GM23338 (cell line): ENCODE data around the gene PKNOX2. TPM values are rescaled to one million over a fixed set of nuclear protein-coding genes. Genes with fewer than 3 reads are reported as not detected.

ENCODE experiments used
- ATAC-seq: fragments of 200-7000 bp; cut with Tn5 transposase; 3 replicates; pipeline ENCODE4 v1.9.1; 2020
- DNase-seq: peaks from one replicate; pipeline ENCODE4 v3.0.0-alpha.2; 2015; ENCODE audit warnings: low spot score
- H2AFZ ChIP-seq: fragments of 200-600 bp; sonication (generic); 2 replicates; pipeline ENCODE4 v1.8.0; 2016; ENCODE audit warnings: antibody characterized with exemption, mild to moderate bottlenecking, moderate library complexity
- H3F3A ChIP-seq: fragments of 200-600 bp; sonication (generic); replicated peaks from 2 replicates; pipeline ENCODE4 v1.8.0; 2017; ENCODE audit warnings: antibody characterized with exemption, mixed run types, low read depth
- H3K27ac ChIP-seq: fragments of 200-600 bp; sonication (generic); 2 replicates; pipeline ENCODE4 v1.6.1; 2016; ENCODE audit warnings: low read depth
- H3K27me3 ChIP-seq: fragments of 200-600 bp; sonication (generic); 2 replicates; pipeline ENCODE4 v1.8.0; 2016; ENCODE audit warnings: mild to moderate bottlenecking, mixed run types, moderate library complexity; ENCODE audit not compliant: insufficient read depth
- H3K36me3 ChIP-seq: fragments of 200-600 bp; sonication (generic); 2 replicates; pipeline ENCODE4 v1.8.0; 2016; ENCODE audit warnings: mild to moderate bottlenecking; ENCODE audit not compliant: insufficient read depth
- H3K4me1 ChIP-seq: fragments of 200-600 bp; sonication (generic); 2 replicates; pipeline ENCODE4 v1.8.0; 2016; ENCODE audit warnings: mild to moderate bottlenecking, moderate library complexity; ENCODE audit not compliant: insufficient read depth
- H3K4me2 ChIP-seq: fragments of 200-600 bp; sonication (generic); 2 replicates; pipeline ENCODE4 v1.7.1; 2017; ENCODE audit warnings: mixed run types
- H3K4me3 ChIP-seq: fragments of 200-600 bp; sonication (generic); 2 replicates; pipeline ENCODE4 v1.6.1; 2016; ENCODE audit warnings: mixed run types
- H3K79me2 ChIP-seq: fragments of 200-600 bp; sonication (generic); replicated peaks from 2 replicates; pipeline ENCODE4 v1.8.0; 2017; ENCODE audit warnings: mild to moderate bottlenecking; ENCODE audit not compliant: insufficient read depth
- H3K9me2 ChIP-seq: fragments of 200-600 bp; sonication (generic); 2 replicates; pipeline ENCODE4 v1.8.0; 2017; ENCODE audit not compliant: insufficient read depth
- H4K20me1 ChIP-seq: fragments of 200-600 bp; sonication (generic); replicated peaks from 2 replicates; pipeline ENCODE4 v1.8.0; 2017; ENCODE audit warnings: mild to moderate bottlenecking; ENCODE audit not compliant: insufficient read depth
- H3K27ac Mint-ChIP-seq: 2 replicates; pipeline ENCODE4 v1.8.0; 2020; ENCODE audit warnings: inconsistent platforms, mild to moderate bottlenecking, moderate library complexity, mixed read lengths
- H3K27me3 Mint-ChIP-seq: 3 replicates; pipeline ENCODE4 v1.8.0; 2022; ENCODE audit warnings: low read depth, mild to moderate bottlenecking, moderate library complexity, mixed read lengths, inconsistent platforms; ENCODE audit not compliant: insufficient read depth, poor library complexity
- H3K36me3 Mint-ChIP-seq: 3 replicates; pipeline ENCODE4 v1.8.0; 2021; ENCODE audit warnings: low read depth, mild to moderate bottlenecking, inconsistent platforms, moderate library complexity, mixed read lengths
- H3K4me1 Mint-ChIP-seq: 3 replicates; pipeline ENCODE4 v1.8.0; 2020; ENCODE audit warnings: mild to moderate bottlenecking, inconsistent platforms, mixed read lengths
- H3K4me3 Mint-ChIP-seq: 3 replicates; pipeline ENCODE4 v1.8.0; 2021; ENCODE audit warnings: moderate library complexity, mild to moderate bottlenecking, inconsistent platforms, mixed read lengths
- H3K9me3 Mint-ChIP-seq: 3 replicates; pipeline ENCODE4 v1.8.0; 2020; ENCODE audit warnings: moderate library complexity, mild to moderate bottlenecking, inconsistent platforms, mixed read lengths
- CREB1 ChIP-seq: fragments of 250-450 bp; sonication (Bioruptor Pico); IDR thresholded peaks from 2 replicates; pipeline ENCODE4 v1.5.0; 2020; ENCODE audit warnings: low read depth, mild to moderate bottlenecking, moderate library complexity
- EZH2 ChIP-seq: fragments of 200-600 bp; sonication (generic); IDR thresholded peaks from one replicate; pipeline ENCODE4 v1.8.0; 2017; ENCODE audit warnings: antibody characterized with exemption, mild to moderate bottlenecking, low read depth; ENCODE audit not compliant: unreplicated experiment
- EZH2phosphoT487 ChIP-seq: fragments of 200-600 bp; sonication (generic); IDR thresholded peaks from one replicate; pipeline ENCODE4 v1.8.1; 2018; ENCODE audit warnings: antibody characterized with exemption; ENCODE audit not compliant: unreplicated experiment
- JUNB ChIP-seq: IDR thresholded peaks from one replicate; pipeline ENCODE4 v1.6.1; 2016; ENCODE audit warnings: antibody characterized with exemption; ENCODE audit not compliant: unreplicated experiment
- NANOG ChIP-seq: IDR thresholded peaks from 2 replicates; pipeline ENCODE4 v1.6.1; 2016; ENCODE audit warnings: antibody characterized with exemption, borderline replicate concordance
- POLR2AphosphoS5 ChIP-seq: IDR thresholded peaks from 2 replicates; pipeline ENCODE4 v1.6.1; 2016; ENCODE audit warnings: antibody characterized with exemption, low read depth
- STAT1 ChIP-seq: IDR thresholded peaks from one replicate; pipeline ENCODE4 v1.6.1; 2016; ENCODE audit warnings: antibody characterized with exemption; ENCODE audit not compliant: unreplicated experiment
- ZNF114 ChIP-seq: fragments of 250-450 bp; sonication (Bioruptor Pico); IDR thresholded peaks from 2 replicates; pipeline ENCODE4 v1.5.0; 2020; ENCODE audit warnings: mild to moderate bottlenecking, moderate library complexity
- ZNF331 ChIP-seq: fragments of 250-450 bp; sonication (Bioruptor Pico); IDR thresholded peaks from 2 replicates; pipeline ENCODE4 v1.5.0; 2020; ENCODE audit warnings: low read depth, mild to moderate bottlenecking, moderate library complexity
- polyA plus RNA-seq: library from polyadenylated mRNA; unstranded; fragments of >200 nt; fragmentation: Nextera tagmentation; extraction: Ambion mirVana; gene quantifications from 2 replicates; pipeline ENCODE4 v1.2.1, GENCODE V29; 2016
- total RNA-seq: library from RNA; depleted of rRNA; stranded (reverse); fragments of >200 nt; shearing (Covaris generic); gene quantifications from 2 replicates; pipeline ENCODE4 v1.2.3, GENCODE V29; 2014
- TF ChIP-seq, protein P1 (sequence below): IDR thresholded peaks from one replicate; pipeline ENCODE4 v1.6.1; 2018; ENCODE audit warnings: antibody characterized with exemption; ENCODE audit not compliant: unreplicated experiment
- TF ChIP-seq, protein P2 (sequence below): IDR thresholded peaks from 2 replicates; pipeline ENCODE4 v1.6.1; 2016; ENCODE audit warnings: antibody characterized with exemption
- TF ChIP-seq, protein P3 (sequence below), 2 experiments: fragments of 200-600 bp in 1 of 2; sonication (generic) in 1 of 2; conservative IDR thresholded peaks; 2 replicates each; pipeline versions ENCODE4 v1.5.1 to v1.6.1; 2016 to 2017; ENCODE audit warnings: antibody characterized with exemption in 2 of 2, low read depth in 2 of 2, mild to moderate bottlenecking in 2 of 2, moderate library complexity in 1 of 2
- TF ChIP-seq, protein P4 (sequence below): fragments of 250-450 bp; sonication (Bioruptor Pico); IDR thresholded peaks from 2 replicates; pipeline ENCODE4 v1.5.0; 2020; ENCODE audit warnings: mild to moderate bottlenecking, moderate library complexity

Gene PKNOX2
- total and polyA plus RNA-seq, 2 experiments from 2014 or later = 0.42 to 0.83 TPM

DNA sequence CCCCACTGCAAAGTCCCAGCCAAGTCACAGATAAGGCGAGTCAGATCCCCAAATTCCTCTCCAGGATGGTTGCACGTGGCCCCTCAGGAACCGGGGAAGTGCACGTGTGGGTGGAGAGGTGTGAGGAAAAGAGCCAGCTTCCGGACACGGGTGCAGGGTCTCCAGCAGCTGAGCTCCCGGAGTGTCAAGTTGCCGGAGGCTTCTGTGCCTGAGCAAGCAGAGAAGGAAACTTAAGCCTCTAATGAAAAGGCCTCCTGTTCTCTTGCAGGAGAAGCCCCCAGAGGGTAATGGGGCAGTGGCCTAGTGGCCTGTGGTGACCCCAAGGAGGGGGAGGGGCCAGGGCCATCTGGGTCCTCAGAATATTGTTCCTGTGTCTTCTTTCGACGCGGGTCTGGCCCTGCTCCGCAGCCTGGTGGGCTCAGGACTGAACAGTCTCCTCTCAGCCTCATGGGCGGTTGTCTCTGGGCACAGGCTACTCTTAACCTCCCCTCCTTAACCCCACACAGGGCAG is 183.6 kb downstream of the PKNOX2 start:
- no peaks in the 10 kb centered on the region for H3K36me3 Mint-ChIP-seq
- no peak overlapping the region for H2AFZ ChIP-seq
- H3K79me2 ChIP-seq = no peaks in the 10 kb centered on the region
- H3K4me2 ChIP-seq = peak overlapping the region; percentile 1
- H3K27me3 ChIP-seq = peaks cover 9% of the 10 kb centered on the region; the same call in 1 of the 2 replicates
- no peak overlapping the region for H3K4me3 Mint-ChIP-seq
- ATAC-seq = peak; percentile 8
- peak; percentile 26 for DNase-seq
- H3K27ac ChIP-seq = no peak overlapping the region
- H3K27me3 Mint-ChIP-seq = peaks cover 28% of the 10 kb centered on the region
- no peaks in the 10 kb centered on the region for H3K9me2 ChIP-seq
- H3K9me3 Mint-ChIP-seq = no peaks in the 10 kb centered on the region
- H3K4me1 ChIP-seq = peaks cover 26% of the 10 kb centered on the region
- H3F3A ChIP-seq = no peaks in the 10 kb centered on the region
- no peak overlapping the region for H3K4me3 ChIP-seq
- peaks cover 62% of the 10 kb centered on the region for H3K4me1 Mint-ChIP-seq
- no peaks in the 10 kb centered on the region for H3K36me3 ChIP-seq
- H4K20me1 ChIP-seq = no peaks in the 10 kb centered on the region
- no peak overlapping the region for H3K27ac Mint-ChIP-seq
- TF ChIP-seq JUNB (no peak), NANOG (no peak), EZH2 (no peak), ZNF114 (no peak), CREB1 (CRISPR knock-in tag) (no peak), EZH2phosphoT487 (no peak), ZNF331 (CRISPR knock-in tag) (no peak), STAT1 (no peak), POLR2AphosphoS5 (no peak)
- TF ChIP-seq, protein P1, sequence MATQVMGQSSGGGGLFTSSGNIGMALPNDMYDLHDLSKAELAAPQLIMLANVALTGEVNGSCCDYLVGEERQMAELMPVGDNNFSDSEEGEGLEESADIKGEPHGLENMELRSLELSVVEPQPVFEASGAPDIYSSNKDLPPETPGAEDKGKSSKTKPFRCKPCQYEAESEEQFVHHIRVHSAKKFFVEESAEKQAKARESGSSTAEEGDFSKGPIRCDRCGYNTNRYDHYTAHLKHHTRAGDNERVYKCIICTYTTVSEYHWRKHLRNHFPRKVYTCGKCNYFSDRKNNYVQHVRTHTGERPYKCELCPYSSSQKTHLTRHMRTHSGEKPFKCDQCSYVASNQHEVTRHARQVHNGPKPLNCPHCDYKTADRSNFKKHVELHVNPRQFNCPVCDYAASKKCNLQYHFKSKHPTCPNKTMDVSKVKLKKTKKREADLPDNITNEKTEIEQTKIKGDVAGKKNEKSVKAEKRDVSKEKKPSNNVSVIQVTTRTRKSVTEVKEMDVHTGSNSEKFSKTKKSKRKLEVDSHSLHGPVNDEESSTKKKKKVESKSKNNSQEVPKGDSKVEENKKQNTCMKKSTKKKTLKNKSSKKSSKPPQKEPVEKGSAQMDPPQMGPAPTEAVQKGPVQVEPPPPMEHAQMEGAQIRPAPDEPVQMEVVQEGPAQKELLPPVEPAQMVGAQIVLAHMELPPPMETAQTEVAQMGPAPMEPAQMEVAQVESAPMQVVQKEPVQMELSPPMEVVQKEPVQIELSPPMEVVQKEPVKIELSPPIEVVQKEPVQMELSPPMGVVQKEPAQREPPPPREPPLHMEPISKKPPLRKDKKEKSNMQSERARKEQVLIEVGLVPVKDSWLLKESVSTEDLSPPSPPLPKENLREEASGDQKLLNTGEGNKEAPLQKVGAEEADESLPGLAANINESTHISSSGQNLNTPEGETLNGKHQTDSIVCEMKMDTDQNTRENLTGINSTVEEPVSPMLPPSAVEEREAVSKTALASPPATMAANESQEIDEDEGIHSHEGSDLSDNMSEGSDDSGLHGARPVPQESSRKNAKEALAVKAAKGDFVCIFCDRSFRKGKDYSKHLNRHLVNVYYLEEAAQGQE = no peak
- TF ChIP-seq, protein P2, sequence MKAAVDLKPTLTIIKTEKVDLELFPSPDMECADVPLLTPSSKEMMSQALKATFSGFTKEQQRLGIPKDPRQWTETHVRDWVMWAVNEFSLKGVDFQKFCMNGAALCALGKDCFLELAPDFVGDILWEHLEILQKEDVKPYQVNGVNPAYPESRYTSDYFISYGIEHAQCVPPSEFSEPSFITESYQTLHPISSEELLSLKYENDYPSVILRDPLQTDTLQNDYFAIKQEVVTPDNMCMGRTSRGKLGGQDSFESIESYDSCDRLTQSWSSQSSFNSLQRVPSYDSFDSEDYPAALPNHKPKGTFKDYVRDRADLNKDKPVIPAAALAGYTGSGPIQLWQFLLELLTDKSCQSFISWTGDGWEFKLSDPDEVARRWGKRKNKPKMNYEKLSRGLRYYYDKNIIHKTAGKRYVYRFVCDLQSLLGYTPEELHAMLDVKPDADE = no peak
- TF ChIP-seq, protein P3, sequence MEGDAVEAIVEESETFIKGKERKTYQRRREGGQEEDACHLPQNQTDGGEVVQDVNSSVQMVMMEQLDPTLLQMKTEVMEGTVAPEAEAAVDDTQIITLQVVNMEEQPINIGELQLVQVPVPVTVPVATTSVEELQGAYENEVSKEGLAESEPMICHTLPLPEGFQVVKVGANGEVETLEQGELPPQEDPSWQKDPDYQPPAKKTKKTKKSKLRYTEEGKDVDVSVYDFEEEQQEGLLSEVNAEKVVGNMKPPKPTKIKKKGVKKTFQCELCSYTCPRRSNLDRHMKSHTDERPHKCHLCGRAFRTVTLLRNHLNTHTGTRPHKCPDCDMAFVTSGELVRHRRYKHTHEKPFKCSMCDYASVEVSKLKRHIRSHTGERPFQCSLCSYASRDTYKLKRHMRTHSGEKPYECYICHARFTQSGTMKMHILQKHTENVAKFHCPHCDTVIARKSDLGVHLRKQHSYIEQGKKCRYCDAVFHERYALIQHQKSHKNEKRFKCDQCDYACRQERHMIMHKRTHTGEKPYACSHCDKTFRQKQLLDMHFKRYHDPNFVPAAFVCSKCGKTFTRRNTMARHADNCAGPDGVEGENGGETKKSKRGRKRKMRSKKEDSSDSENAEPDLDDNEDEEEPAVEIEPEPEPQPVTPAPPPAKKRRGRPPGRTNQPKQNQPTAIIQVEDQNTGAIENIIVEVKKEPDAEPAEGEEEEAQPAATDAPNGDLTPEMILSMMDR (conservative IDR thresholded peaks at IDR 0.05; ENCODE audit: low read depth in 2 of 2) = no peak
- TF ChIP-seq, protein P4, sequence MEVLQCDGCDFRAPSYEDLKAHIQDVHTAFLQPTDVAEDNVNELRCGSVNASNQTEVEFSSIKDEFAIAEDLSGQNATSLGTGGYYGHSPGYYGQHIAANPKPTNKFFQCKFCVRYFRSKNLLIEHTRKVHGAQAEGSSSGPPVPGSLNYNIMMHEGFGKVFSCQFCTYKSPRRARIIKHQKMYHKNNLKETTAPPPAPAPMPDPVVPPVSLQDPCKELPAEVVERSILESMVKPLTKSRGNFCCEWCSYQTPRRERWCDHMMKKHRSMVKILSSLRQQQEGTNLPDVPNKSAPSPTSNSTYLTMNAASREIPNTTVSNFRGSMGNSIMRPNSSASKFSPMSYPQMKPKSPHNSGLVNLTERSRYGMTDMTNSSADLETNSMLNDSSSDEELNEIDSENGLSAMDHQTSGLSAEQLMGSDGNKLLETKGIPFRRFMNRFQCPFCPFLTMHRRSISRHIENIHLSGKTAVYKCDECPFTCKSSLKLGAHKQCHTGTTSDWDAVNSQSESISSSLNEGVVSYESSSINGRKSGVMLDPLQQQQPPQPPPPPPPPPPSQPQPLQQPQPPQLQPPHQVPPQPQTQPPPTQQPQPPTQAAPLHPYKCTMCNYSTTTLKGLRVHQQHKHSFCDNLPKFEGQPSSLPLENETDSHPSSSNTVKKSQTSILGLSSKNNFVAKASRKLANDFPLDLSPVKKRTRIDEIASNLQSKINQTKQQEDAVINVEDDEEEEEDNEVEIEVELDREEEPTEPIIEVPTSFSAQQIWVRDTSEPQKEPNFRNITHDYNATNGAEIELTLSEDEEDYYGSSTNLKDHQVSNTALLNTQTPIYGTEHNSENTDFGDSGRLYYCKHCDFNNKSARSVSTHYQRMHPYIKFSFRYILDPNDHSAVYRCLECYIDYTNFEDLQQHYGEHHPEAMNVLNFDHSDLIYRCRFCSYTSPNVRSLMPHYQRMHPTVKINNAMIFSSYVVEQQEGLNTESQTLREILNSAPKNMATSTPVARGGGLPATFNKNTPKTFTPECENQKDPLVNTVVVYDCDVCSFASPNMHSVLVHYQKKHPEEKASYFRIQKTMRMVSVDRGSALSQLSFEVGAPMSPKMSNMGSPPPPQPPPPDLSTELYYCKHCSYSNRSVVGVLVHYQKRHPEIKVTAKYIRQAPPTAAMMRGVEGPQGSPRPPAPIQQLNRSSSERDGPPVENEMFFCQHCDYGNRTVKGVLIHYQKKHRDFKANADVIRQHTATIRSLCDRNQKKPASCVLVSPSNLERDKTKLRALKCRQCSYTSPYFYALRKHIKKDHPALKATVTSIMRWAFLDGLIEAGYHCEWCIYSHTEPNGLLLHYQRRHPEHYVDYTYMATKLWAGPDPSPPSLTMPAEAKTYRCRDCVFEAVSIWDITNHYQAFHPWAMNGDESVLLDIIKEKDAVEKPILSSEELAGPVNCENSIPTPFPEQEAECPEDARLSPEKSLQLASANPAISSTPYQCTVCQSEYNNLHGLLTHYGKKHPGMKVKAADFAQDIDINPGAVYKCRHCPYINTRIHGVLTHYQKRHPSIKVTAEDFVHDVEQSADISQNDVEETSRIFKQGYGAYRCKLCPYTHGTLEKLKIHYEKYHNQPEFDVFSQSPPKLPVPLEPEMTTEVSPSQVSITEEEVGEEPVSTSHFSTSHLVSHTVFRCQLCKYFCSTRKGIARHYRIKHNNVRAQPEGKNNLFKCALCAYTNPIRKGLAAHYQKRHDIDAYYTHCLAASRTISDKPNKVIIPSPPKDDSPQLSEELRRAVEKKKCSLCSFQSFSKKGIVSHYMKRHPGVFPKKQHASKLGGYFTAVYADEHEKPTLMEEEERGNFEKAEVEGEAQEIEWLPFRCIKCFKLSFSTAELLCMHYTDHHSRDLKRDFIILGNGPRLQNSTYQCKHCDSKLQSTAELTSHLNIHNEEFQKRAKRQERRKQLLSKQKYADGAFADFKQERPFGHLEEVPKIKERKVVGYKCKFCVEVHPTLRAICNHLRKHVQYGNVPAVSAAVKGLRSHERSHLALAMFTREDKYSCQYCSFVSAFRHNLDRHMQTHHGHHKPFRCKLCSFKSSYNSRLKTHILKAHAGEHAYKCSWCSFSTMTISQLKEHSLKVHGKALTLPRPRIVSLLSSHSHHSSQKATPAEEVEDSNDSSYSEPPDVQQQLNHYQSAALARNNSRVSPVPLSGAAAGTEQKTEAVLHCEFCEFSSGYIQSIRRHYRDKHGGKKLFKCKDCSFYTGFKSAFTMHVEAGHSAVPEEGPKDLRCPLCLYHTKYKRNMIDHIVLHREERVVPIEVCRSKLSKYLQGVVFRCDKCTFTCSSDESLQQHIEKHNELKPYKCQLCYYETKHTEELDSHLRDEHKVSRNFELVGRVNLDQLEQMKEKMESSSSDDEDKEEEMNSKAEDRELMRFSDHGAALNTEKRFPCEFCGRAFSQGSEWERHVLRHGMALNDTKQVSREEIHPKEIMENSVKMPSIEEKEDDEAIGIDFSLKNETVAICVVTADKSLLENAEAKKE (CRISPR knock-in tag) = no peak
